GM12878 (cell line): ENCODE results near the gene TGFBR1. TPM values are rescaled to one million over a fixed set of nuclear protein-coding genes. Genes with fewer than 3 reads are reported as not detected.

Source experiments
- ATAC-seq: fragments of 200-7000 bp; cut with Tn5 transposase; 3 replicates; pipeline ENCODE4 v1.9.1; 2020; ENCODE audit warnings: mild to moderate bottlenecking, moderate library complexity
- BruUV-seq: library from RNA; stranded (reverse); fragments of 400-500 nt; replicated peaks from 2 replicates; lab custom pipeline; 2021; lab: Mats Ljungman, UMichigan
- CTCF ChIA-PET: fragments of 300-600 bp; sonication (Branson Sonifier 250); formaldehyde crosslinking; extraction: SDS; loops from one replicate; lab custom pipeline; 2021; ENCODE audit warnings: inconsistent platforms; lab: Yijun Ruan, JAX
- POLR2A ChIA-PET: fragments of 350-600 bp; formaldehyde crosslinking; extraction: SDS; loops from one replicate; lab custom pipeline; 2021; ENCODE audit warnings: inconsistent platforms; lab: Charles Lee
- RAD21 ChIA-PET: fragments of 300-600 bp; sonication (Branson Sonifier 250); formaldehyde crosslinking; loops from one replicate; lab custom pipeline; 2023; ENCODE audit warnings: antibody characterized with exemption; ENCODE audit not compliant: unreplicated experiment; lab: Charles Lee
- SMC1A ChIA-PET: fragments of 300-600 bp; sonication (Branson Sonifier 250); formaldehyde crosslinking; loops from one replicate; lab custom pipeline; 2023; ENCODE audit not compliant: unreplicated experiment, uncharacterized antibody; lab: Charles Lee
- DNase-seq: peaks from one replicate; pipeline ENCODE4 v3.0.0-alpha.2; 2011; ENCODE audit warnings: low read depth, low spot score
- FAIRE-seq: peaks from 3 replicates; lab custom pipeline; 2011; peaks lifted over from hg19 to GRCh38; lab: Jason Lieb, UNC
- H2AFZ ChIP-seq: 2 replicates; pipeline ENCODE4 v1.6.0; 2011; ENCODE audit warnings: low read depth, low read length, control low read depth; ENCODE audit not compliant: control insufficient read depth
- H3K27ac ChIP-seq: 2 replicates; pipeline ENCODE4 v1.5.1; 2011; ENCODE audit warnings: control low read depth; ENCODE audit not compliant: control insufficient read depth, insufficient read depth
- H3K27me3 ChIP-seq, 2 experiments: replicated peaks in 1 of 2; 2 replicates each; pipeline versions ENCODE4 v1.6.0 to v1.6.1; 2011; ENCODE audit warnings: low read length in 1 of 2; ENCODE audit not compliant: control insufficient read depth in 2 of 2, insufficient read depth in 2 of 2
- H3K36me3 ChIP-seq, 2 experiments: 2 replicates each; pipeline ENCODE4 v1.5.1; 2011; ENCODE audit warnings: low read length in 1 of 2; ENCODE audit not compliant: control insufficient read depth in 2 of 2, insufficient read depth in 2 of 2
- H3K4me1 ChIP-seq: 2 replicates; pipeline ENCODE4 v1.6.1; 2011; ENCODE audit warnings: mild to moderate bottlenecking, low read length, moderate library complexity, mixed read lengths; ENCODE audit not compliant: control insufficient read depth, insufficient read depth
- H3K4me2 ChIP-seq: 2 replicates; pipeline ENCODE4 v1.6.0; 2011; ENCODE audit warnings: control low read depth; ENCODE audit not compliant: control insufficient read depth, insufficient read depth
- H3K4me3 ChIP-seq: fragments of 200-600 bp; sonication (generic); 2 replicates; pipeline ENCODE4 v1.5.1; 2016
- H3K79me2 ChIP-seq: 2 replicates; pipeline ENCODE4 v1.6.0; 2011; ENCODE audit warnings: low read length; ENCODE audit not compliant: control insufficient read depth, insufficient read depth
- H3K9ac ChIP-seq: 2 replicates; pipeline ENCODE4 v1.8.0; 2011; ENCODE audit warnings: low read length, control low read depth, mixed read lengths; ENCODE audit not compliant: control insufficient read depth, insufficient read depth
- H3K9me3 ChIP-seq: replicated peaks from 3 replicates; pipeline ENCODE4 v1.5.1; 2011; ENCODE audit warnings: mild to moderate bottlenecking, low read length; ENCODE audit not compliant: control insufficient read depth, insufficient read depth
- H4K20me1 ChIP-seq: 2 replicates; pipeline ENCODE4 v1.6.0; 2011; ENCODE audit not compliant: control insufficient read depth, insufficient read depth
- CBX3 ChIP-seq: fragments of 200-600 bp; sonication (generic); IDR thresholded peaks from 2 replicates; pipeline ENCODE4 v1.6.1; 2016; ENCODE audit warnings: low read depth, borderline replicate concordance
- HDAC2 ChIP-seq: fragments of 200-600 bp; sonication (generic); IDR thresholded peaks from 2 replicates; pipeline ENCODE4 v1.6.1; 2017
- IKZF2 ChIP-seq, 2 experiments: fragments of 450-650 bp; IDR thresholded peaks; 2 replicates each; pipeline ENCODE4 v1.6.1; 2017; ENCODE audit warnings: mild to moderate bottlenecking in 2 of 2, moderate library complexity in 2 of 2
- NR2C2 ChIP-seq: IDR thresholded peaks from 2 replicates; pipeline ENCODE4 v1.6.1; 2011; ENCODE audit warnings: borderline replicate concordance, low read depth; ENCODE audit not compliant: control insufficient read depth, insufficient read length
- SPI1 ChIP-seq: IDR thresholded peaks from 2 replicates; pipeline ENCODE4 v1.6.1; 2011; ENCODE audit warnings: low read depth, mild to moderate bottlenecking, low read length, moderate library complexity, borderline replicate concordance; ENCODE audit not compliant: insufficient read depth
- TCF7 ChIP-seq: IDR thresholded peaks from 2 replicates; pipeline ENCODE4 v1.6.1; 2014; ENCODE audit warnings: antibody characterized with exemption, borderline replicate concordance
- YY1 ChIP-seq: IDR thresholded peaks from 2 replicates; pipeline ENCODE4 v1.6.1; 2011; ENCODE audit warnings: low read depth, mild to moderate bottlenecking, low read length
- ZNF207 ChIP-seq: fragments of 450-650 bp; IDR thresholded peaks from 2 replicates; pipeline ENCODE4 v1.6.1; 2014; ENCODE audit warnings: antibody characterized with exemption, mild to moderate bottlenecking, borderline replicate concordance
- in situ Hi-C: fragments of 300-500 bp; cut with MboI; formaldehyde crosslinking; loops from 9 replicates; pipeline ENCODE4 v1.14.3; 2018; ENCODE audit warnings: mixed read lengths
- intact Hi-C: fragments of 100-400 bp; cut with micrococcal nuclease; formaldehyde crosslinking; loops from one replicate; pipeline ENCODE4 v1.14.2; 2022; ENCODE audit not compliant: unreplicated experiment
- polyA plus RNA-seq, 11 experiments: library from polyadenylated mRNA; depleted of rRNA in 4 of 11; unstranded in 6 of 11; stranded (reverse) in 5 of 11; fragments of >200 nt; fragmentation: Nextera tagmentation in 4 of 11; fragmentation: Illumina TruSeq in 1 of 11; extraction: Ambion mirVana in 4 of 11; extraction: Trizol in 1 of 11; gene quantifications; 1 replicate in 1 of 11; 2 replicates in 10 of 11; pipeline versions ENCODE4 v1.2.1 to v1.2.3, GENCODE V29; 2011 to 2016; ENCODE audit warnings: inconsistent platforms in 2 of 11, missing spikeins in 2 of 11, low read depth in 1 of 11
- total RNA-seq, 4 experiments: library from RNA; depleted of rRNA in 3 of 4; stranded (reverse); fragments of >200 nt in 3 of 4; fragmentation: Illumina TruSeq in 1 of 4; extraction: Trizol in 1 of 4; gene quantifications; 2 replicates each; pipeline versions ENCODE4 v1.2.1 to v1.2.3, GENCODE V29; 2013 to 2021

Gene TGFBR1
- total and polyA plus RNA-seq, 10 of the 15 experiments (the other 5 are each of a cell fraction or from before 2014, with no cell fraction given), result 2.9 to 27.2 (median 16.6) TPM

DNA sequence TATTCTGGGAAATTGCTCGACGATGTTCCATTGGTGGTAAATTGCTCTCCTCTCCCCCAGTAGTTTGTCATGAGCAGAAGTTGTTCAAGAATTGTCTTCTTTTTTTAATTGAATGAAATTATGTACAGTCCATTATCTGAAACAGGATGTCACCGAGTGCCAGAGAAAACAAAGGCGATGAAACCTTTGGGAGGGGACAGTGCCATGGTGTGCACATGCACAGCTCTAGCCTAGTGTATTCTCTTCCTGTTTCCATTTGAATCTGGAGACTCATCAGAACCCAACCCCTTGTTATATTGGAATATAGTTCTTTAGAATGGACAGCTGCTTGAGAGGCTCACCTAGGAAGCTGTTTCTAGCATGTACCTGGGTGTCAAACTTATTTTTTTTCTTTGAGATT lies 41.7 kb downstream of the TGFBR1 start (continued):
- TF ChIP-seq ZNF207 (no peak), SPI1 (no peak), CBX3 (no peak), NR2C2 (no peak), IKZF2 (IDR thresholded peaks at IDR 0.05) (no peak), HDAC2 (no peak)

GRCh38 chr9:99147177-99147576 lies 42.3 kb downstream of the TGFBR1 start:
- H3K9me3 ChIP-seq, result no peaks in the 10 kb centered on the region
- ATAC-seq, result no peak
- H3K4me2 ChIP-seq, result no peak overlapping the region
- no peaks in the 10 kb centered on the region for H4K20me1 ChIP-seq
- TF ChIP-seq YY1 (no peak), TCF7 (no peak)
- H3K27me3 ChIP-seq, result no peaks in the 10 kb centered on the region
- H3K79me2 ChIP-seq, result no peaks in the 10 kb centered on the region
- no TSS peak for BruUV-seq
- no peak for DNase-seq
- intact Hi-C loops (no loop called here), in situ Hi-C loops (no loop called here)
- ChIA-PET RAD21 (no interaction called here), SMC1A (interaction anchor here (0.7 to 1.3 kb wide), 3 partner anchors 9 to 180 kb away, joined by 3 read pairs; no protein-coding TSS in a partner anchor), POLR2A (no interaction called here), CTCF (interaction anchor here (0.8 to 3.4 kb wide), 4 partner anchors 14 to 149 kb away, joined by 3 to 14 read pairs (median 4); no protein-coding TSS in a partner anchor)
- H3K36me3 ChIP-seq, result peaks cover 2 to 6% of the 10 kb centered on the region in 2 experiments; a peak in 3 of 4 replicates
- FAIRE-seq, result no peak
- no peak overlapping the region for H3K4me3 ChIP-seq
- no peak overlapping the region for H3K9ac ChIP-seq
- no peak overlapping the region for H2AFZ ChIP-seq
- H3K4me1 ChIP-seq, result no peaks in the 10 kb centered on the region
- H3K27ac ChIP-seq, result no peak overlapping the region
